Astrocyte (in vitro differentiated cells and primary cell): ENCODE results near the gene POLR2H. TPM values are rescaled to one million over a fixed set of nuclear protein-coding genes. Genes with fewer than 3 reads are reported as not detected.
A peak's percentile ranks its signal among the peaks of the same experiment; 100 is the strongest.

Source experiments
- DNase-seq: peaks from one replicate; pipeline ENCODE4 v3.0.0-alpha.2; 2010; ENCODE audit warnings: low read depth
- FAIRE-seq: peaks from 2 replicates; lab custom pipeline; 2011; peaks lifted over from hg19 to GRCh38; lab: Jason Lieb, UNC
- H2AFZ ChIP-seq: 2 replicates; pipeline ENCODE4 v1.6.0; 2012; ENCODE audit warnings: low read depth, low read length, inconsistent platforms
- H3K27ac ChIP-seq: 2 replicates; pipeline ENCODE4 v1.5.1; 2011; ENCODE audit warnings: low read depth, low read length, inconsistent platforms
- H3K27me3 ChIP-seq: 2 replicates; pipeline ENCODE4 v1.6.0; 2011; ENCODE audit warnings: low read length, inconsistent platforms; ENCODE audit not compliant: insufficient read depth
- H3K36me3 ChIP-seq: 2 replicates; pipeline ENCODE4 v1.5.1; 2011; ENCODE audit warnings: low read length, inconsistent platforms; ENCODE audit not compliant: insufficient read depth
- H3K4me1 ChIP-seq: 2 replicates; pipeline ENCODE4 v1.5.1; 2011; ENCODE audit warnings: low read length, inconsistent platforms; ENCODE audit not compliant: insufficient read depth
- H3K4me2 ChIP-seq: 2 replicates; pipeline ENCODE4 v1.6.0; 2012; ENCODE audit warnings: low read length, inconsistent platforms
- H3K4me3 ChIP-seq: 2 replicates; pipeline ENCODE4 v1.5.1; 2011; ENCODE audit warnings: low read depth, mild to moderate bottlenecking, low read length, inconsistent platforms; ENCODE audit not compliant: insufficient read depth
- H3K79me2 ChIP-seq: 2 replicates; pipeline ENCODE4 v1.6.0; 2012; ENCODE audit warnings: mild to moderate bottlenecking, low read length, inconsistent platforms; ENCODE audit not compliant: insufficient read depth
- H3K9ac ChIP-seq: 2 replicates; pipeline ENCODE4 v1.6.0; 2012; ENCODE audit warnings: mild to moderate bottlenecking, low read length, inconsistent platforms
- H3K9me3 ChIP-seq: 2 replicates; pipeline ENCODE4 v1.5.1; 2012; ENCODE audit warnings: low read depth, mild to moderate bottlenecking, low read length, inconsistent platforms; ENCODE audit not compliant: insufficient read depth
- H4K20me1 ChIP-seq: 2 replicates; pipeline ENCODE4 v1.6.0; 2012; ENCODE audit warnings: low read length, inconsistent platforms; ENCODE audit not compliant: insufficient read depth
- H3K27ac Mint-ChIP-seq: one replicate; pipeline ENCODE4 v1.8.0; 2021; ENCODE audit warnings: mild to moderate bottlenecking, mixed read lengths; ENCODE audit not compliant: unreplicated experiment
- H3K27me3 Mint-ChIP-seq: one replicate; pipeline ENCODE4 v1.8.0; 2021; ENCODE audit warnings: low read depth, mixed read lengths; ENCODE audit not compliant: unreplicated experiment
- H3K36me3 Mint-ChIP-seq: one replicate; pipeline ENCODE4 v1.8.0; 2021; ENCODE audit warnings: low read depth, mixed read lengths; ENCODE audit not compliant: unreplicated experiment
- H3K4me1 Mint-ChIP-seq: one replicate; pipeline ENCODE4 v1.8.0; 2021; ENCODE audit warnings: low read depth, mixed read lengths; ENCODE audit not compliant: unreplicated experiment
- H3K4me3 Mint-ChIP-seq: one replicate; pipeline ENCODE4 v1.8.0; 2021; ENCODE audit warnings: mild to moderate bottlenecking, moderate library complexity, mixed read lengths; ENCODE audit not compliant: unreplicated experiment
- H3K9me3 Mint-ChIP-seq: one replicate; pipeline ENCODE4 v1.8.0; 2021; ENCODE audit warnings: mild to moderate bottlenecking, mixed read lengths; ENCODE audit not compliant: unreplicated experiment
- CTCF ChIP-seq: IDR thresholded peaks from 2 replicates; pipeline ENCODE4 v1.5.1; 2011; ENCODE audit warnings: low read depth, mild to moderate bottlenecking, inconsistent platforms, low read length, moderate library complexity; ENCODE audit not compliant: insufficient read depth
- EZH2 ChIP-seq: IDR thresholded peaks from 2 replicates; pipeline ENCODE4 v1.6.1; 2012; ENCODE audit warnings: mild to moderate bottlenecking, low read length, inconsistent platforms; ENCODE audit not compliant: insufficient read depth
- total RNA-seq: library from RNA; stranded (reverse); gene quantifications from 2 replicates; pipeline ENCODE4 v1.2.1, GENCODE V29; 2021

Gene POLR2H
- total RNA-seq, 1 donor from 2014 or later, result 63.2 TPM

GRCh38 chr3:184335661-184336546, 25.6 kb upstream of the POLR2H start:
- H3K4me3 ChIP-seq, result peak overlapping the region; percentile 62
- FAIRE-seq (no peak), DNase-seq (peak; percentile 61)
- H3K27me3 ChIP-seq, result no peaks in the 10 kb centered on the region
- H3K27ac ChIP-seq, result peak overlapping the region; percentile 96
- no peak overlapping the region for H2AFZ ChIP-seq
- peaks cover 49% of the 10 kb centered on the region for H3K79me2 ChIP-seq
- H3K9me3 ChIP-seq, result no peaks in the 10 kb centered on the region
- Mint-ChIP-seq H3K4me1 (peaks cover 70% of the 10 kb centered on the region), H3K4me3 (peak overlapping the region; percentile 86), H3K27me3 (no peaks in the 10 kb centered on the region), H3K27ac (peak overlapping the region; percentile 92), H3K9me3 (no peaks in the 10 kb centered on the region), H3K36me3 (peaks cover 26% of the 10 kb centered on the region)
- H3K4me2 ChIP-seq, result peak overlapping the region; percentile 89
- TF ChIP-seq CTCF (no peak), EZH2 (no peak)
- H3K36me3 ChIP-seq, result peaks cover 35% of the 10 kb centered on the region
- H3K9ac ChIP-seq, result peak overlapping the region; percentile 84
- H3K4me1 ChIP-seq, result peaks cover 85% of the 10 kb centered on the region
- H4K20me1 ChIP-seq, result peaks cover 61% of the 10 kb centered on the region

GRCh38 chr3:184336547-184337398, 24.7 kb upstream of the POLR2H start:
- Histone ChIP-seq H3K4me2 (peak overlapping the region; percentile 89), H3K9ac (peak overlapping the region; percentile 84), H3K4me1 (peaks cover 78% of the 10 kb centered on the region), H3K36me3 (peaks cover 27% of the 10 kb centered on the region), H3K4me3 (peak overlapping the region; percentile 62), H2AFZ (no peak overlapping the region), H3K79me2 (peaks cover 44% of the 10 kb centered on the region), H3K27me3 (no peaks in the 10 kb centered on the region), H3K27ac (peak overlapping the region; percentile 96), H3K9me3 (no peaks in the 10 kb centered on the region), H4K20me1 (peaks cover 60% of the 10 kb centered on the region)
- Mint-ChIP-seq H3K9me3 (no peaks in the 10 kb centered on the region), H3K4me3 (peak overlapping the region; percentile 86), H3K36me3 (peaks cover 26% of the 10 kb centered on the region), H3K27ac (peak overlapping the region; percentile 91), H3K27me3 (no peaks in the 10 kb centered on the region), H3K4me1 (peaks cover 71% of the 10 kb centered on the region)
- DNase-seq (peak; percentile 62), FAIRE-seq (peak; percentile 80)
- TF ChIP-seq EZH2 (no peak), CTCF (no peak)
